KMS-11 (cell line): ENCODE data around the gene SPINK6.

ENCODE experiments used
- H2AFZ ChIP-seq: fragments of 200-600 bp; sonication (generic); 2 replicates; pipeline ENCODE4 v1.6.1; 2016; ENCODE audit warnings: antibody characterized with exemption, mixed run types, low read depth
- H3K27ac ChIP-seq: fragments of 200-600 bp; sonication (generic); 2 replicates; pipeline ENCODE4 v1.6.1; 2016; ENCODE audit warnings: mild to moderate bottlenecking, mixed run types
- H3K27me3 ChIP-seq: fragments of 200-600 bp; sonication (generic); 2 replicates; pipeline ENCODE4 v1.6.1; 2017; ENCODE audit warnings: mild to moderate bottlenecking, low read depth, mixed run types, moderate library complexity; ENCODE audit not compliant: insufficient read depth
- H3K36me3 ChIP-seq: fragments of 200-600 bp; sonication (generic); 2 replicates; pipeline ENCODE4 v1.6.1; 2017; ENCODE audit warnings: mild to moderate bottlenecking, mixed run types; ENCODE audit not compliant: insufficient read depth
- H3K4me1 ChIP-seq: fragments of 200-600 bp; sonication (generic); 2 replicates; pipeline ENCODE4 v1.6.1; 2016; ENCODE audit warnings: mild to moderate bottlenecking, low read depth, mixed run types; ENCODE audit not compliant: poor library complexity, severe bottlenecking
- H3K4me2 ChIP-seq: fragments of 200-600 bp; sonication (generic); 2 replicates; pipeline ENCODE4 v1.7.0; 2016; ENCODE audit warnings: mild to moderate bottlenecking, mixed run types
- H3K4me3 ChIP-seq: fragments of 200-600 bp; sonication (generic); IDR thresholded peaks from 2 replicates; pipeline ENCODE4 v1.6.1; 2017; ENCODE audit warnings: low read depth, low read length, mixed read lengths; ENCODE audit not compliant: insufficient read depth
- H3K79me2 ChIP-seq: fragments of 200-600 bp; sonication (generic); 2 replicates; pipeline ENCODE4 v1.6.1; 2016; ENCODE audit warnings: low read depth, mixed run types; ENCODE audit not compliant: insufficient read depth
- H3K9ac ChIP-seq: fragments of 200-600 bp; sonication (generic); 2 replicates; pipeline ENCODE4 v1.6.1; 2016; ENCODE audit warnings: mild to moderate bottlenecking, mixed run types
- H4K20me1 ChIP-seq: fragments of 200-600 bp; sonication (generic); 2 replicates; pipeline ENCODE4 v1.6.1; 2016; ENCODE audit warnings: mild to moderate bottlenecking, mixed run types; ENCODE audit not compliant: insufficient read depth
- TF ChIP-seq, protein P1 (sequence below): fragments of 200-600 bp; sonication (generic); conservative IDR thresholded peaks from 2 replicates; pipeline ENCODE4 v1.6.1; 2017; ENCODE audit warnings: low read depth, mild to moderate bottlenecking, antibody characterized with exemption, low read length, moderate library complexity, mixed read lengths

The SPINK6 gene

DNA sequence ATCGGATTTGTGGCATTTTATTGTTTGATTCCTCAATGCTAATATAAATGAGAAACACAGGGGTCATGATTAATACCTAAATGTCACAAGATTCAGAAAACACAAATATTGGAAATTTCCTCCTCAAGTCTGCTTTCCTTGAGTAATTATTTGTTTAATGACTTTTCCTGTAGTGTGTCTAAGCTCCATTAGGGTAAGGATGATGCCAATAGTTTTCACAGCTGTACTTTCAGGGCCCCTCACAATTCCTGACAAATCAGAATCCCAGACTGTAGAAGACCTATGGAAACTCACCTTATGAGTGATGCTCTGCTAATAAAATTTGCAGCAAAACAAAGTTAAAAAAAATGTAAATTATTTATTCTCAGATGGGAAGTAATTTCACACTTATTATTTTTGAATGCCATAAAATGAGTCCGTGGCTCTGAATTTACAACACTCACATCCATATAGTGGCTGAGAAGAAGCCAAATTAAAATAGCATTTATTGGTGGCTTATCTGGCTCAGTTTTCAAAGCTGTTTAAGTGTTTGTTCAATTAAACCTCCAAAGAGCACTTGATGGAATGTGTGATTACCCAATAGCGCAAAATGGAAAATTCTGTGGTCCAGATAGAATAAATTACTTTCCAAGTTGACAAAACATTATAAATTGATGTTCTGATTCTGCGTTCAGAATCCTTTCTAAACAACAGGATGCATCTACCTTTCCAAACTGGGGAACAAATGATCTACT is 36.1 kb upstream of the SPINK6 start:
- no peaks in the 10 kb centered on the region for H3K27me3 ChIP-seq
- H3K4me2 ChIP-seq: no peak overlapping the region
- no peak overlapping the region for H3K4me3 ChIP-seq
- H3K36me3 ChIP-seq: no peaks in the 10 kb centered on the region
- H3K4me1 ChIP-seq: no peaks in the 10 kb centered on the region
- TF ChIP-seq, protein P1, sequence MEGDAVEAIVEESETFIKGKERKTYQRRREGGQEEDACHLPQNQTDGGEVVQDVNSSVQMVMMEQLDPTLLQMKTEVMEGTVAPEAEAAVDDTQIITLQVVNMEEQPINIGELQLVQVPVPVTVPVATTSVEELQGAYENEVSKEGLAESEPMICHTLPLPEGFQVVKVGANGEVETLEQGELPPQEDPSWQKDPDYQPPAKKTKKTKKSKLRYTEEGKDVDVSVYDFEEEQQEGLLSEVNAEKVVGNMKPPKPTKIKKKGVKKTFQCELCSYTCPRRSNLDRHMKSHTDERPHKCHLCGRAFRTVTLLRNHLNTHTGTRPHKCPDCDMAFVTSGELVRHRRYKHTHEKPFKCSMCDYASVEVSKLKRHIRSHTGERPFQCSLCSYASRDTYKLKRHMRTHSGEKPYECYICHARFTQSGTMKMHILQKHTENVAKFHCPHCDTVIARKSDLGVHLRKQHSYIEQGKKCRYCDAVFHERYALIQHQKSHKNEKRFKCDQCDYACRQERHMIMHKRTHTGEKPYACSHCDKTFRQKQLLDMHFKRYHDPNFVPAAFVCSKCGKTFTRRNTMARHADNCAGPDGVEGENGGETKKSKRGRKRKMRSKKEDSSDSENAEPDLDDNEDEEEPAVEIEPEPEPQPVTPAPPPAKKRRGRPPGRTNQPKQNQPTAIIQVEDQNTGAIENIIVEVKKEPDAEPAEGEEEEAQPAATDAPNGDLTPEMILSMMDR: no peak
- no peaks in the 10 kb centered on the region for H3K79me2 ChIP-seq
- H3K9ac ChIP-seq: no peak overlapping the region
- no peak overlapping the region for H3K27ac ChIP-seq
- H2AFZ ChIP-seq: no peak overlapping the region
- H4K20me1 ChIP-seq: no peaks in the 10 kb centered on the region

DNA sequence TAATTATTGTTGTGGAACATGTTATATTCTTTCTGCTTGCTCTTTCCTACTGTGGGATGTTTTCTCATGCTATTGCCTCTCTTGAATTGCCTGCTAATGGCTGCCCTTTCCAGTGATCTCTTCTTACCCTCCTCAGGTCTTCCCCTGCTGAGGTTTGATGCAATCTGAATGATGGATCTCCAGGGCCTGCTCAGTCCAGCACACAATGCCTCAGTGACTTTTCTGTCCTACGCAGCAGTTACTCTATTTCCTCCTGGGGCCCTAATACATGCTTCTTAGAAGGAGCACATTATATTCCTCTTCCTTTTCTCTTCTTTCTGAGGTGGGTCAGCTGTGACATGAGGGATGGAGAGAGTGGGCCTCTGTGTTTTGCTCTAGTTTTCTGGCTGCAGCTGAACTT is 34.6 kb upstream of the SPINK6 start, which contains the start of gene SPINK14:
TSS of gene SPINK14 (plus strand) at position 301 of the 400 bp plus-strand sequence. CDS start 1,187 bp downstream, outside the sequence.
- Histone ChIP-seq H3K36me3 (no peaks in the 10 kb centered on the region), H3K27ac (no peak within 1 kb of the TSS), H3K79me2 (no peaks in the 10 kb centered on the region), H3K4me3 (no peak within 1 kb of the TSS), H4K20me1 (no peaks in the 10 kb centered on the region), H2AFZ (no peak within 1 kb of the TSS), H3K4me2 (no peak within 1 kb of the TSS), H3K9ac (no peak within 1 kb of the TSS), H3K27me3 (no peaks in the 10 kb centered on the region), H3K4me1 (no peaks in the 10 kb centered on the region)
- TF ChIP-seq, protein P1: no peak

DNA sequence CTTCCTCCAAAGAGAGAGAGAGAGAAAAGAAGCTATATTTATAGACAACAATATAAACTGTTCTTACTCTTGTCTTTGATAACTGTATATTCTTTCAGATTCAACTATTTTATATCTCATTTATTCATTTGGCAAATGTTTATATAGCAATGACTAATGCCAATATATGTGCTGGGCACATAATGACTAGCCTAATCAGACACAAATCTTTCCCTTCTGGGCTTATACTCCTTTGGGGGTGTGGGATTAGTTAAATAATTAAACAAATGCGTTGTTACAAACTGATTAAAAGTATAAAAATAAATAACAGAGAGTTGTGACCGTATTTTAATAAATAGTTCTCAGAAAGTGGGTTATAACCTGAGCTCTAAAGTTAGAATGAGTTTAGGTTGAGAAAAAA is 30.5 kb upstream of the SPINK6 start:
- Histone ChIP-seq H3K27ac (no peak overlapping the region), H3K9ac (no peak overlapping the region), H3K4me1 (no peaks in the 10 kb centered on the region), H3K36me3 (no peaks in the 10 kb centered on the region), H4K20me1 (no peaks in the 10 kb centered on the region), H3K4me2 (no peak overlapping the region), H2AFZ (no peak overlapping the region), H3K79me2 (no peaks in the 10 kb centered on the region), H3K4me3 (no peak overlapping the region), H3K27me3 (no peaks in the 10 kb centered on the region)
- TF ChIP-seq, protein P1: no peak

DNA sequence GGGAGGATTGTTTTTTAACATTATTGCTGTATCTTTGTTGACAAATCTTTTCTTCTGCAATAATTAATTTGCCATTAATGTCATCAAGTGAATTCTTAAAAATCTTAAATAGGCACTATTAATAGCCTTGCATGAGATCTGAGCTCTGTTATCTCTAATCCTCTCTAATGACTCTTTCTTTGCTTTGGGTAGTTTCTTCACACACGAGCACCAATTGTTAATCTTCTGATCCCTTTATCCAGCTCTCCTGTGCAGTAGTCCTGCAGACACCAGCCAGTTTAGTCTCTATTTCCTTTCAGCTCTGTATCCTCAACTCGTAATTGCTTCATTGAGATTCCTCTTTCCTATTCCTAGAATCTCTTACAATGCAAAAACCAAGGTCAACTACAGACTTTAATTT is 26.4 kb upstream of the SPINK6 start:
- H3K4me3 ChIP-seq: no peak overlapping the region
- no peaks in the 10 kb centered on the region for H3K36me3 ChIP-seq
- no peaks in the 10 kb centered on the region for H3K79me2 ChIP-seq
- no peaks in the 10 kb centered on the region for H3K4me1 ChIP-seq
- no peaks in the 10 kb centered on the region for H4K20me1 ChIP-seq
- H3K27ac ChIP-seq: no peak overlapping the region
- H3K9ac ChIP-seq: no peak overlapping the region
- H2AFZ ChIP-seq: no peak overlapping the region
- no peaks in the 10 kb centered on the region for H3K27me3 ChIP-seq
- TF ChIP-seq, protein P1: no peak
- H3K4me2 ChIP-seq: no peak overlapping the region
